Peyer's patch (tissue), 4 donors: ENCODE measurements around the gene PDE3A. TPM values are rescaled to one million over a fixed set of nuclear protein-coding genes. Genes with fewer than 3 reads are reported as not detected.

Source experiments
- DNase-seq, 3 donors: peaks; one replicate each; pipeline ENCODE4 v3.0.0-alpha.2; 2017 to 2019
- H3K27ac ChIP-seq, 4 donors: fragments of 200-600 bp; sonication (generic); one replicate each; pipeline ENCODE4 v1.5.1; 2016 to 2019
- H3K27me3 ChIP-seq, 2 donors: fragments of 200-600 bp; sonication (generic); one replicate each; pipeline ENCODE4 v1.5.1; 2019
- H3K36me3 ChIP-seq, 3 donors: fragments of 200-600 bp; sonication (generic); one replicate each; pipeline ENCODE4 v1.5.1; 2016 to 2019
- H3K4me1 ChIP-seq, 4 donors: fragments of 200-600 bp; sonication (generic); one replicate each; pipeline ENCODE4 v1.5.1; 2016 to 2019
- H3K4me3 ChIP-seq, 4 donors: fragments of 200-600 bp; sonication (generic); 1 replicate in 3 of 4; 2 replicates in 1 of 4; pipeline ENCODE4 v1.5.1; 2016 to 2019; ENCODE audit warnings: mild to moderate bottlenecking in 1 of 4
- H3K9me3 ChIP-seq, 4 donors: fragments of 200-600 bp; sonication (generic); one replicate each; pipeline ENCODE4 v1.5.1; 2016 to 2019; ENCODE audit warnings: mild to moderate bottlenecking in 1 of 4
- POLR2A ChIP-seq, 2 donors: fragments of 450-650 bp; IDR thresholded peaks; one replicate each; pipeline ENCODE4 v1.5.1; 2017; ENCODE audit warnings: antibody characterized with exemption in 2 of 2, mild to moderate bottlenecking in 2 of 2, moderate library complexity in 2 of 2
- total RNA-seq, 4 donors: library from RNA; depleted of rRNA; stranded (reverse); fragments of >200 nt; gene quantifications; one replicate each; pipeline ENCODE4 v1.1.0, GENCODE V29; 2016
- TF ChIP-seq, protein P1 (sequence below), 6 experiments: fragments of 450-650 bp in 4 of 6; fragments of 200-600 bp in 2 of 6; sonication (generic) in 1 of 6; IDR thresholded peaks; one replicate each; pipeline ENCODE4 v1.5.1; 2017 to 2019; ENCODE audit warnings: antibody characterized with exemption in 6 of 6, mild to moderate bottlenecking in 3 of 6, moderate library complexity in 1 of 6

PDE3A gene
- total RNA-seq, 4 donors from 2014 or later, result 17.3 to 144 (median 120) TPM

DNA sequence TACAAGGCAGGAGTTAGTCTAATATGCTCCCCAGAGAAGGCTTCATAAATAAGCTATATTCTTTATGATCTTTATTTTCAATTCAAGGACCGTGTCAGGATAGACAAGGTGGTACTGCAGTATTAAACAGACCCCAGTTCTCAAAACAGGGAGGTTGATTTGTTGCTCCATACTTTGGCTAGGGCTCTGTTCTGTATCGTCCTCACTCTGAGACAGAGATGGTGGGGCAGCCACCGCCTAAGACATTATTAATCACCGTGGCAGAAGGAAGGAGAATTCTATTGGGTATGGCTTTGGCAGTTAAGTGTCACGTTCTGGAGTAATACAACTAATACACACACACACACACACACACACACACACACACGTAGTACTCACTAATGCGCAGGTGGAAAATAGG, 209.8 kb downstream of the PDE3A start:
- Histone ChIP-seq H3K9me3 (no peaks in the 10 kb centered on the region), H3K36me3 (no peaks in the 10 kb centered on the region), H3K27ac (peak overlapping the region in 1 of 4 donors; percentile 24), H3K4me3 (no peak overlapping the region), H3K4me1 (no peaks in the 10 kb centered on the region), H3K27me3 (no peaks in the 10 kb centered on the region)
- no peak for TF ChIP-seq POLR2A (IDR thresholded peaks at IDR 0.05)
- TF ChIP-seq, protein P1, sequence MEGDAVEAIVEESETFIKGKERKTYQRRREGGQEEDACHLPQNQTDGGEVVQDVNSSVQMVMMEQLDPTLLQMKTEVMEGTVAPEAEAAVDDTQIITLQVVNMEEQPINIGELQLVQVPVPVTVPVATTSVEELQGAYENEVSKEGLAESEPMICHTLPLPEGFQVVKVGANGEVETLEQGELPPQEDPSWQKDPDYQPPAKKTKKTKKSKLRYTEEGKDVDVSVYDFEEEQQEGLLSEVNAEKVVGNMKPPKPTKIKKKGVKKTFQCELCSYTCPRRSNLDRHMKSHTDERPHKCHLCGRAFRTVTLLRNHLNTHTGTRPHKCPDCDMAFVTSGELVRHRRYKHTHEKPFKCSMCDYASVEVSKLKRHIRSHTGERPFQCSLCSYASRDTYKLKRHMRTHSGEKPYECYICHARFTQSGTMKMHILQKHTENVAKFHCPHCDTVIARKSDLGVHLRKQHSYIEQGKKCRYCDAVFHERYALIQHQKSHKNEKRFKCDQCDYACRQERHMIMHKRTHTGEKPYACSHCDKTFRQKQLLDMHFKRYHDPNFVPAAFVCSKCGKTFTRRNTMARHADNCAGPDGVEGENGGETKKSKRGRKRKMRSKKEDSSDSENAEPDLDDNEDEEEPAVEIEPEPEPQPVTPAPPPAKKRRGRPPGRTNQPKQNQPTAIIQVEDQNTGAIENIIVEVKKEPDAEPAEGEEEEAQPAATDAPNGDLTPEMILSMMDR (IDR thresholded peaks at IDR 0.05), result no peak
- DNase-seq, result no peak

DNA sequence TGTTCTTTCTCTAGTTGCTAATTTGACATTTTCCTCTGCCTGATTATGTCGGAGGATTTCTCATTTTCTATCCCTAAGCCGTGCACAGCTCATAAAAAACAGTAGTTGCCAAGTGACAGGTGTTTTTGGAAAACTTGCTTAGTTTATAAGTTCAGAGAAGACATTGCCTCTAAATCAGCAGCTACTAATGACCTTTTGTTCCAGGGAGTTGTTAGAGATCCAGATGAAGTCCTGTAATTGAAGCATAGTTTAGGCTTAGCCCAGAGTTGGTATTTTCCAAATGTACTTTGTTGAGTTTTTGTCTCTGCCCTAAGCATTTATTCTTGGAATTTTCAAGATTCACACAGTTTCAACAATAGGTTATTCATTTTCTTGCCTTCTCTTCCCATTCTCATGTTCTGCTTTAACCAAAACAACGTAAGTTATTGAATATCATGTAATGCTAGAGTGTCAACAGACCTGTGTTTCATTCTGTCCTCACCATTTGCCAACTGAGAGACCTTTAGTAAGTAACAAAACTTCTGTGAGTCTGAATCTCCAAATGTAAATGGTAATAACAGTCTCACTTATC, 216.8 kb downstream of the PDE3A start:
- H3K36me3 ChIP-seq, result no peaks in the 10 kb centered on the region
- H3K4me3 ChIP-seq, result no peak overlapping the region
- H3K9me3 ChIP-seq, result no peaks in the 10 kb centered on the region
- no peaks in the 10 kb centered on the region for H3K4me1 ChIP-seq
- no peak for TF ChIP-seq POLR2A (IDR thresholded peaks at IDR 0.05)
- TF ChIP-seq, protein P1 (IDR thresholded peaks at IDR 0.05), result no peak
- H3K27me3 ChIP-seq, result no peaks in the 10 kb centered on the region
- peak overlapping the region in 1 of 4 donors; percentile 29 for H3K27ac ChIP-seq
- DNase-seq, result no peak

DNA sequence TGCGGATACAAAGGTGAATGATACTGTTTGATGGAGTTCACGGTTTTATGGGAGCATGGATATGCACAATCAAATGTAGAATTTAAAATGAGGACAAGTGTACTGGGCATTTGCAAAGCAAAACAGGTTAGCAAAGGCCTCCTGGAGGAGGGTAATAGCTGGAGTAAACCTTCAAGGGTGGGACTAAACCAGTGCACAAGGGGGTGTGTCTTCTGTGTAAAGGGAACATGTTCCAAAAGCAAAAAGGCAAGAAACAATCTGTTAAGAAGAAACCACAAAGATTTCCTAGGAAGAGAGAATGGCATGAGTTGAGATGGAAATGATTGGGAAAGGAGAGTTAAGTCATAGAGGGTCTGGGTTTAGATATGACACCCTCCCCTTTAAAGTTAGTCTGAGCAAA, 217.6 kb downstream of the PDE3A start:
- Histone ChIP-seq H3K4me1 (no peaks in the 10 kb centered on the region), H3K27me3 (no peaks in the 10 kb centered on the region), H3K9me3 (no peaks in the 10 kb centered on the region), H3K36me3 (no peaks in the 10 kb centered on the region), H3K27ac (peak overlapping the region in 1 of 4 donors; percentile 29), H3K4me3 (no peak overlapping the region)
- no peak for DNase-seq
- TF ChIP-seq, protein P1 (IDR thresholded peaks at IDR 0.05), result no peak
- no peak for TF ChIP-seq POLR2A (IDR thresholded peaks at IDR 0.05)

DNA sequence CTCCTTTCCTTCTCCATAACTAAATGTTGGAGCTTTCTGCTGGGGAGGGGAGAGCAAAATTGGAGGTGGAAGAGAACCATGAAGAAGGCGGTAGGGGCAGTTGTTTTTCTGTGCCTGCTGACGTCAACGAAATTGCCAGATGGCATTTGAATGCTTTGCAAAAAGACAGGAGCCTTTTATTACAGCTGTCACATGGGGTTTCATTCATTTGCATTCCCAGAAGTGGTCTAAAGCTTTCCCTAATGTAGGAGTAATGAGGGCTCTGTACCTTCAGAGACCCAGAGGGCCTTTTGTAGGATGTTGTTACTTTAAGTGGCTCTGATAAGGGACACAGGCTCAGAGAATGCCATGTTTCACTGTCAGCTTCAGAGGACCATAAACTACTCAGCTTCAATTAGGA, 219.7 kb downstream of the PDE3A start:
- Histone ChIP-seq H3K9me3 (no peaks in the 10 kb centered on the region), H3K4me1 (no peaks in the 10 kb centered on the region), H3K27ac (peak overlapping the region in 1 of 4 donors; percentile 41), H3K27me3 (no peaks in the 10 kb centered on the region), H3K4me3 (no peak overlapping the region), H3K36me3 (no peaks in the 10 kb centered on the region)
- no peak for DNase-seq
- no peak for TF ChIP-seq POLR2A (IDR thresholded peaks at IDR 0.05)
- TF ChIP-seq, protein P1 (IDR thresholded peaks at IDR 0.05), result no peak

DNA sequence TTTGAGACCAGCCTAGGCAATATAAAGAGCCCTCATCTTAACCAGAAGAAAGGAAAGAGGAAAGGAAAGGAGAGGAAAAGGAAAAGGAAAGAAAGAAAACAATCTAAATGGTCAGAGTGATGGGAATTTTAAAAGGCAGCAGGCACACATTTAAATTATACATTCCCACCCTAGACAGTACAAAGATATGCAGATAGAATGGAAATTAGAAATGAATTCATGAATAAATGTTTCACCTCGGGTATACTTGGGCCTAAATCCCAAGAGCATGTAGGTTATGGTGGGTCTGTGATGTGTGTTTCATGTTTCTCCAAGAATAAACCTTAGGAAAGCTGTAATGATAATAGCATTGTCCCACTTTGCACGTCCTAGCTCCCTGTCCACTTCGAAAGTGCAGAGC, 222.2 kb downstream of the PDE3A start:
- Histone ChIP-seq H3K9me3 (no peaks in the 10 kb centered on the region), H3K27ac (no peak overlapping the region), H3K36me3 (no peaks in the 10 kb centered on the region), H3K4me1 (no peaks in the 10 kb centered on the region), H3K4me3 (no peak overlapping the region), H3K27me3 (no peaks in the 10 kb centered on the region)
- no peak for DNase-seq
- TF ChIP-seq, protein P1 (IDR thresholded peaks at IDR 0.05), result no peak
- no peak for TF ChIP-seq POLR2A (IDR thresholded peaks at IDR 0.05)

DNA sequence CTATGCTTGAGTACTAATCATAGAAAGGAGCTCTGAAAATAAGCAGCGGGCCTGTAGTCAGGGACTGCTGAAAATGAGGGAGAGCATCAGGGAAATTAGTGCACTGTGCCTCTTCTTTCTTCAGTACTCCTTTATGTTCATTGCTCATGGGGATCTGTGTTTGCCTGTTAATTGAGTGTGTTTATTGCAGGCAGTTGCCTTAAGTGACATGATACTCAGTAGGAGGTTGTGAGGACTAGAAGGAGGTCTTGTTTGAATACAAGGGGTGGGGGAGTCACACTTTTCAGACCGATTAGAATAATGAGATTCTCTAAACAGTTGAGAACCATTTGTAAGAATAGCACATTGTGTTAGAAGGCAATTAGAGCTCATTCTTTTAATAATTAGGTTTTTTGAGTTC, 224.2 kb downstream of the PDE3A start:
- no peak for DNase-seq
- no peaks in the 10 kb centered on the region for H3K9me3 ChIP-seq
- no peaks in the 10 kb centered on the region for H3K27me3 ChIP-seq
- TF ChIP-seq, protein P1 (IDR thresholded peaks at IDR 0.05), result no peak
- TF ChIP-seq POLR2A (IDR thresholded peaks at IDR 0.05), result no peak
- H3K4me1 ChIP-seq, result no peaks in the 10 kb centered on the region
- no peaks in the 10 kb centered on the region for H3K36me3 ChIP-seq
- H3K4me3 ChIP-seq, result no peak overlapping the region
- no peak overlapping the region for H3K27ac ChIP-seq
